HG02759 (cell line): Measurements from ENCODE around the gene SLC45A3.

Source experiments
- ATAC-seq: cut with Tn5 transposase; IDR thresholded peaks from one replicate; pipeline ENCODE4 v1.9.1; 2021; ENCODE audit warnings: mild to moderate bottlenecking, moderate library complexity; ENCODE audit not compliant: unreplicated experiment

SLC45A3 gene

DNA sequence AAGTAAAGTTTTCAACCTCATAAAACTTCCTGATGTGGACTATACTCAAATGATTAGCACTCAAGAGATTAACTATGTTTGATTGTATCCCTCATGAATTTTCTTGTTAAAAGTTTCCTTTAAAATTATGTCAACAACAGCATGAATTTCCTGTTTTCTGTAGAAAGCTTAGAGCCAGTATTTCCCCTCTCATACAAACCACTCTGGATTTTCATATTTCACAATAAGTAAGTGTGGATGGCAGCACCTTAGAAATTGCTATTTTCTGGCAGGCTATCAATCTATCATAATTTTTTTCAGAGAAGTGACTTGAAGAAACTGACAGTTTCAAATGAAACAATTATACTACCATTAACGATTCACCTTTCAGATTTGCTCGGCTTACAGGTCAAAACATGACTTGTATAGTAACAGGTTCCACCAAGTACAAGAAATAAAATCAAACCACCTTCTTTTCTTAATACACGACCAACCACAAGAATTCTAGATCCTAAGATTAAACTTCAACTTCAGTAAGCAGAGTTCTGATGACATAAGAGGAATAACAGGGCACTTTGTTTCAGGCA lies 69.3 kb downstream of the SLC45A3 start:
- ATAC-seq = no peak

DNA sequence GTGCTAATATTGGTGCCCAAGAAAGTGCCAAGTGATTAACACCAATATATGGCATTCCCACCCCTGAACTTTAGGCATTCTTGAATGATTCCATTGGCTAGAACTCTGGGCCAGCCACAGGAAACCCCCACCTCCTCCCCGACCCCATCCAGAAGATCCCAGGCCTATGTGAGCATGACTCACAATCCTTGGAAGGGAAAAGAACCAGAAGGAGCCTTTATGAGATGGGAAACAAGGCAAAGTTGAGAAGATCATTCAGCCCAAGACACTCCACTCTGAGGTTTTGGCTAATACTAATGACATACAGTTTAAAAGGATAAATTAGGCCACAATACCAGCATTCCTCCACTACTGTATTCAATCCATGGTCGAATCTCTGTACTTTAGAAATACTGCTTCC lies 70.3 kb downstream of the SLC45A3 start:
- ATAC-seq = no peak
